ENCODE measurements around the gene DHCR7.

The DHCR7 gene

DNA sequence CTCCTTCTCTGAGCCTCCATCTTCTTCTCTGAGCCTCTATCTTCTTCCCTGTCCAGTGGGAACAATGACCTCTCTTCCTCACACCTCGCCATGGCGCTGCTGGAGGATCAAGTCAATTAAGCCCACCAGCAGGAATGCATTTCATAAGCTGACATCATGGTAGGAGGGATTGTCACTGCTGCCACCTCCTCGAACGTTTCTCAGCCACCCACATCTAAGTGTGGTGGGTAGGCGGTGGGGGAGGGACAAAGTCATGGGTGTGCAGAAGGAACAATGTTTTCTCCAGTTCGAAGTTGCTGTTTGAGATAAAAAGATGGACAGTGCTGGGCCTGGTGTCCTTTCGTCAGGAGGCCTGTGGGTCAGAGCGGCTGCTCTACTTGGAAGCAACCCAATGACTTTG, 44.0 kb downstream of the DHCR7 start:
- Histone ChIP-seq H3K4me3 (ENCODE audit: insufficient read depth, low read length, poor library complexity, severe bottlenecking) (no peak overlapping the region), H4K20me1 (ENCODE audit: low read depth, low read length) (no peaks in the 10 kb centered on the region), H3K9me2 (replicated peaks; ENCODE audit: insufficient read depth, low read length) (no peaks in the 10 kb centered on the region), H3K27me3 (ENCODE audit: low read length) (no peaks in the 10 kb centered on the region), H2AFZ (ENCODE audit: low read depth, low read length, severe bottlenecking) (no peak overlapping the region), H3F3A (ENCODE audit: insufficient read depth) (no peaks in the 10 kb centered on the region), H3K27ac (ENCODE audit: low read depth, low read length) (no peak overlapping the region), H3K36me3 (ENCODE audit: low read length) (no peaks in the 10 kb centered on the region), H3K4me2 (ENCODE audit: low read depth, low read length, poor library complexity, severe bottlenecking) (no peak overlapping the region), H3K9ac (ENCODE audit: low read length) (no peak overlapping the region), H3K79me2 (ENCODE audit: insufficient read depth, low read length) (no peaks in the 10 kb centered on the region), H3K9me3 (ENCODE audit: insufficient read depth, low read length) (no peaks in the 10 kb centered on the region)
- TF ChIP-seq EZH2phosphoT487 (conservative IDR thresholded peaks at IDR 0.05; ENCODE audit: low read length), result no peak
- TF ChIP-seq, protein P1, sequence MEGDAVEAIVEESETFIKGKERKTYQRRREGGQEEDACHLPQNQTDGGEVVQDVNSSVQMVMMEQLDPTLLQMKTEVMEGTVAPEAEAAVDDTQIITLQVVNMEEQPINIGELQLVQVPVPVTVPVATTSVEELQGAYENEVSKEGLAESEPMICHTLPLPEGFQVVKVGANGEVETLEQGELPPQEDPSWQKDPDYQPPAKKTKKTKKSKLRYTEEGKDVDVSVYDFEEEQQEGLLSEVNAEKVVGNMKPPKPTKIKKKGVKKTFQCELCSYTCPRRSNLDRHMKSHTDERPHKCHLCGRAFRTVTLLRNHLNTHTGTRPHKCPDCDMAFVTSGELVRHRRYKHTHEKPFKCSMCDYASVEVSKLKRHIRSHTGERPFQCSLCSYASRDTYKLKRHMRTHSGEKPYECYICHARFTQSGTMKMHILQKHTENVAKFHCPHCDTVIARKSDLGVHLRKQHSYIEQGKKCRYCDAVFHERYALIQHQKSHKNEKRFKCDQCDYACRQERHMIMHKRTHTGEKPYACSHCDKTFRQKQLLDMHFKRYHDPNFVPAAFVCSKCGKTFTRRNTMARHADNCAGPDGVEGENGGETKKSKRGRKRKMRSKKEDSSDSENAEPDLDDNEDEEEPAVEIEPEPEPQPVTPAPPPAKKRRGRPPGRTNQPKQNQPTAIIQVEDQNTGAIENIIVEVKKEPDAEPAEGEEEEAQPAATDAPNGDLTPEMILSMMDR (IDR thresholded peaks at IDR 0.05; ENCODE audit: insufficient read depth, low read length, poor library complexity, severe bottlenecking), result no peak

DNA sequence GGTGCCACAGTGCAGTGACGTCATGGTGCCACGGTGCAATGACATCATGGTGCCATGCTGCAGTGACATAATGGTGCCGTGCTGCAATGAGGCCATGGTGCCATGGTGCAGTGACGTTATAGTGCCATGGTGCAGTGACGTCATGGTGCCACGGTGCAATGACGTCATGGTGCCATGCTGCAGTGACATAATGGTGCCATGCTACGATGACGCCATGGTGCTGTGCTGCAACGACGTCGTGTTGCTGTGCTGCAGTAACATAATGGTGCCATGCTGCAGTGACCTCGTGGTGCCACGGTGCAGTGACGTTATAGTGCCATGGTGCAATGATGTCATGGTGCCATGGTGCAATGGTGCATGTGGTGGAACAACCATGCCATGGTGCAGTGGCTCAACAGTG, 45.3 kb downstream of the DHCR7 start:
- Histone ChIP-seq H4K20me1 (ENCODE audit: low read depth, low read length) (no peaks in the 10 kb centered on the region), H3K79me2 (ENCODE audit: insufficient read depth, low read length) (no peaks in the 10 kb centered on the region), H3K9me3 (ENCODE audit: insufficient read depth, low read length) (no peaks in the 10 kb centered on the region), H3K36me3 (ENCODE audit: low read length) (no peaks in the 10 kb centered on the region), H3F3A (ENCODE audit: insufficient read depth) (no peaks in the 10 kb centered on the region), H3K4me2 (ENCODE audit: low read depth, low read length, poor library complexity, severe bottlenecking) (no peak overlapping the region), H3K9ac (ENCODE audit: low read length) (no peak overlapping the region), H3K9me2 (replicated peaks; ENCODE audit: insufficient read depth, low read length) (no peaks in the 10 kb centered on the region), H2AFZ (ENCODE audit: low read depth, low read length, severe bottlenecking) (no peak overlapping the region), H3K4me3 (ENCODE audit: insufficient read depth, low read length, poor library complexity, severe bottlenecking) (no peak overlapping the region), H3K27me3 (ENCODE audit: low read length) (no peaks in the 10 kb centered on the region), H3K27ac (ENCODE audit: low read depth, low read length) (no peak overlapping the region)
- TF ChIP-seq EZH2phosphoT487 (conservative IDR thresholded peaks at IDR 0.05; ENCODE audit: low read length), result no peak
- TF ChIP-seq, protein P1 (IDR thresholded peaks at IDR 0.05; ENCODE audit: insufficient read depth, low read length, poor library complexity, severe bottlenecking), result no peak

DNA sequence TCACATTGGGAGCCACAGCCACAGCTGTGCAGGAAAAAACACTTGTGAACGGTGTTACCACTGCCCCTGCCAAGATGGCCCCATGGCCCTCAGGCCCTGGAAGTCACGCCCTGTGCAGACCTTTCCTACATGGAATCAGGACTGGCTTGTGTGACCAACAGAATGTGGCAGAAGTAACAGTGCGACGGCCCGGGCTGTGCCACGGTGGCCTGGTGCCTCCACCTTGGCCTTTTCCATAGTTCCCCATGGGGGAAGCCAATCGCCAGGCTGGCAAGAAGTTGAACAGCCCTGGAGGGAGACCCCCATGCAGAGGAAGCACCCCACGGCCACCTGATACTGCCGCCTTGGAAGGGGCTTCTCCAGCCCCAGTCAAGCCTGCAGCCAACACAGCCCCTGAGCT, 48.0 kb downstream of the DHCR7 start:
- no peaks in the 10 kb centered on the region for H3K27me3 ChIP-seq (ENCODE audit: low read length)
- H3K9ac ChIP-seq (ENCODE audit: low read length), result no peak overlapping the region

More for the DNA sequence above, 48.0 kb downstream of the DHCR7 start:
- no peak overlapping the region for H2AFZ ChIP-seq (ENCODE audit: low read depth, low read length, severe bottlenecking)
- H3K27ac ChIP-seq (ENCODE audit: low read depth, low read length), result no peak overlapping the region
- no peaks in the 10 kb centered on the region for H3F3A ChIP-seq (ENCODE audit: insufficient read depth)
- no peaks in the 10 kb centered on the region for H3K79me2 ChIP-seq (ENCODE audit: insufficient read depth, low read length)
- H3K4me2 ChIP-seq (ENCODE audit: low read depth, low read length, poor library complexity, severe bottlenecking), result no peak overlapping the region
- no peak overlapping the region for H3K4me3 ChIP-seq (ENCODE audit: insufficient read depth, low read length, poor library complexity, severe bottlenecking)
- no peaks in the 10 kb centered on the region for H3K9me3 ChIP-seq (ENCODE audit: insufficient read depth, low read length)
- no peak for TF ChIP-seq EZH2phosphoT487 (conservative IDR thresholded peaks at IDR 0.05; ENCODE audit: low read length)
- TF ChIP-seq, protein P1 (IDR thresholded peaks at IDR 0.05; ENCODE audit: insufficient read depth, low read length, poor library complexity, severe bottlenecking), result no peak
- H4K20me1 ChIP-seq (ENCODE audit: low read depth, low read length), result no peaks in the 10 kb centered on the region
- H3K9me2 ChIP-seq (replicated peaks; ENCODE audit: insufficient read depth, low read length), result no peaks in the 10 kb centered on the region
- H3K36me3 ChIP-seq (ENCODE audit: low read length), result no peaks in the 10 kb centered on the region

Data from SU-DHL-6 (cell line).